ENCODE data around the gene CRABP2.

CRABP2 gene

DNA sequence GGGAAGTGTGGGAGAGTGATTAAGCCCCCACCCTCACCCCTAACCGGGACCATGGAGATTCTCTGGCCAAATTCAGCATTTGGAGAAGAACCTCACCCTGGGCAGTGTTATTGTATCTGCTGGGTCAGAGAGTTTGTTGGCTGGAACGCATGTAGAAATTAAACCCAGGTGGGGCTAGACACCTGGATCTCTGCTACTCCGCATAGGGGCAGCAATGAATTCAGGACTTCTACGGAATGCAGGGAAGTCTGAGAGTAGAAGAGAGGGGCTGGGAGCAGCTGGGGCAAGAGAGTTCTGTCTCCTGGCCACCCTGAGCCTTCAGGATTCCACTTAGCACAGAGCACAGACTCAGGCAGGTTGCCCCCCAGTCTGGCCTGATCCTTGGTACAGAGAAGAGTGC is 3.6 kb upstream of the CRABP2 start:
- DNase-seq (ENCODE audit: low spot score) = no peak

DNA sequence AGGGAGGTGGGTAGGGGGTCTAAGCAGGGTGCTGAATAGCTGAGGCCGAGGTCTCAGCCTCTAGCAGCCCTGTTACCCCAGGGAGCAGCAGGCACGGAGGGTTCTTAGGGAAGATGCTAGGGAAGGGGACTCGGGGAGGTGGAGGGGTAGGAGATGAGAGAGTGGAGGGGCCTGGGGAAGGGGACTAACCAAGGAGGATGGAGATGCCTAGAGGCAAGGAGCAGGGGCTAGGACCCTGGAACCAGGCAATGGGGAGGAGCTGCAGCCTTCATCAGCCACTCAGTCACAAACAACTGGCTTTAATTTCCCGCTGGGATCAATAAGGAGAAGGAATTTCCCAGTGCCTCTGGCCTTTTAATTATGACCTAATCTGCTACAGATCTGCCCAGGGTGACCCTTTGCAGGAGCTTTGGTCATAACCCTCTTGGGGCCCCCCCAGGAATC is 2.9 kb upstream of the CRABP2 start:
- DNase-seq (ENCODE audit: low spot score) = peak; percentile 91

DNA sequence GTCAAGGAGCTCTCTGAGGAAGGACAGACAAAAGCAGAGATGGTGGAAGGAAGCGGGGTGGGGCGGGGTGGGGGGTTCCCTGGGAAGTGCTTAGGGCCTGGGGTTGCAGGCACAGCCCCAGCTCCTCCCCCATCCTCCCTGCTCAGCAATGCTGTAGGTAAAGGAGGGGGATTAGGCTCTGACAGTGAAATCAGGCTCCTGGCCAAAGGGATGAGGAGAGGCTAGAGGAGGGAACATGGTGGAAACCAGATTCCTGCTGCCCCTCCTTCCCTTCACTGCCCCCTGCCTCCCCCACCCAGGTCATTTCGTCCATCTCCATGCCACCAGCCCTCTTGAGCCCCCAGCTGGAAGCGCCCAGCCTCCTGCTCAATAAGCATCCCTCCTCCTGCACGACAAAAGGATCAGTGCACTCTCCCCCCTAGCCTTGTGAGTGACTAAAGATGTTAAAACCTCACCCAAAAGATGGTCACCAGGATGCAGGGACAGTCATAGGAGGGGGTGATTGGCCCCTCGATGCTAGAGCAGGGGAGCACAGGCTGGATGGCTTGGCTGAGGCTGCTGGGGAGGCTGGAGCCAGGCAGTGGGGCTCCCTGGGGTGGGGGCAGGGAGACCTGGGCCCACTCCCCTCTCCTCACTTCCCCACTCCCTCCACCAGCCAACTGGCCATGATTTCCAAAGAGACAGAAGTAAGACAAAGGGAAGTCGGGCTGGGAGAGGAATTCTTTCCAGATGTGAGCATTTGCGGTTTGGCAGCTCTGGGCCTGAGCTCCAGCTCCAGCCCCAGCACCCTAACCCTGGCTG is 2.2 kb upstream of the CRABP2 start:
- peak; percentile 85 for DNase-seq (ENCODE audit: low spot score)

DNA sequence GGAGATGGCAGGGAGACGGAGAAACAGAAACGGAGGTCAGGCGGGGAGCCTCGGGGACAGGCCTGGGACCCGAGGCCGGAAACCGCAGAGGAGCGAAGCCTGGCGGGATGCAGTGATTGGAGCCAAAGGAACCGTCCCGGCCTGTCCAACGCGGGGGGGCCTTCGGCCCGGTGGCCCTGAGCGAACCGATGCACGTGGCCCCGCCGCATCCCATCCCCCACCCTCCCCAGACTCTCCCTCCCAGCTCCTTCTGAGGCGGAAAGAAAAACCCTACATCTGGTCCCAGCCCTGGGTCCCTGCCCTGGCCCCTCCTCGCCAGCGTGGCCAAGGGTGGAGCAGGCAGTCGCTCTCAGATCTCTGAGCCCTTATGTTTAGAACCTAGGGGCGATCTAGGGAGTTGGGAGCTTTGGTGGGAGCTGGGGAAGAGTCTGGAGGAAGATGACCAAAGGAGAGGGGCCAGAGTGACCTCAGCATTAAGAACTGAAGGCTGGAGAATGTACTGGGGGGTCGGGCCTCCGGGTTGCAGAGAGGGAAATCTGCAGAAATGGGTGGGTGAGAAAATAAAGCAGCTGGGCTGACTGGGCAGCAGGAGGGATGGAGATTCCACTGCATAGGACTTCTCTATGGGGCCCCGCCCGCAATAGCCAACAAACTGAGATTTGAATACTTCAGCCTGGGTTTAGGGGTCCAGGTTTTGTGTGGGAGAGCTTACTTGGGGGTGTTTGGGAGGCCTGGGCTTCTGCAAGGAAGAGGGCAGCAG is 1.5 kb upstream of the CRABP2 start:
- peak; percentile 73 for DNase-seq (ENCODE audit: low spot score)

DNA sequence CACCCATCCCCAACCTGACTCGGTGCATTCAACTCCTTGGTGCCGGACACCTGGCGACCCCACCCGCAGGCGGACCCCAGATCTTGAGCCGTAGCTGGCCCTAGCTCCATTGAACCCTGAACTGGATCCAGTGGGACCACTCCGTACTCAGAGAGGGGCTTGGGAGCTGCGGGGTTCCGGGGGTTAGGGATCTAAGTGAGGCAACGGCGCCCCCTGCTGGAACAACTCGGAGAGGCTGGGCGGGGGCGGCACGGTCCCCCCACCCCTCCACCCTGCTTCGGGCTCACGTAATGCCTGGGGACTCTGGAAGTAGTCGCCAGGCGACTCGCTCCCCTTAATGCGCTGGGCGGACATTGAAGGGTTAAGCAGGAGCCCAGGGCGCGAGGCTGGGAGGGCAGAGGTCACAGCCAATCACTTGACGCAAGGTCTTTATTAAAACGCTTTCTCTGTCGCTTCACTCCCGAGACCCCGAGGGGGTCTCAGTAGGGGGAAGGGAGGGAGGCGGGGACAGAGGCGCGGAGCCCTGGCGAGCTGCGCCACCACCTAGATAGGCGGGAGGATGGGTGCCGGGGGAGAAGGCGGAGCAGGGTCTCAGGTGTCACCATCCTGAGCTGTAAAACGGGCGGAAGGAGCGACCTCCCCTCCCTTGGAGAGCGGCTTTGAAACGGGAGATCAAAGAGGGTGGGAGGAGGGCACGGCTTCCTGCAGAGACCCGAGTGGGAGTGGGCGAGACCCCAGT is 704 bp upstream of the CRABP2 start:
- peak; percentile 87 for DNase-seq (ENCODE audit: low spot score)

DNA sequence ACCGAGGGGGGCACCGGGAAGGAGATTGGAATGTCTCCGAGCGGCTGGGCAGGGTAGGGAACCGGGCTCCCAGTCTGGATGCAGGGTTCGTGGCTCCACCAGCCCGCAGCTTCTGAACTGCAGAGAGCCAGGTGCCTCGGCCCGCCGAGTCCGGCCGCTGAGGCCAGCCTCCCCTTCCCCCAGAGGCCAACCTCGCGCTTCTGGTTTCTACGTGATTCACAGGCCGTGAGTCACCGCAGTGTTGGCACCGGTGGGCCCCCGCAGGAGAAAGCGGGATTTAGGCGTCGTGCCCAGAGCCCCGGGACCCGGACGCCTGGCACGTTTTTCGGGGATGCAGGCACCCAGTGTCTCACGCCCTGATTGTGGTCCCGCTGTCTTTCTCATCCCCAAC is 458 bp downstream of the CRABP2 start:
- DNase-seq (ENCODE audit: low spot score) = no peak

DNA sequence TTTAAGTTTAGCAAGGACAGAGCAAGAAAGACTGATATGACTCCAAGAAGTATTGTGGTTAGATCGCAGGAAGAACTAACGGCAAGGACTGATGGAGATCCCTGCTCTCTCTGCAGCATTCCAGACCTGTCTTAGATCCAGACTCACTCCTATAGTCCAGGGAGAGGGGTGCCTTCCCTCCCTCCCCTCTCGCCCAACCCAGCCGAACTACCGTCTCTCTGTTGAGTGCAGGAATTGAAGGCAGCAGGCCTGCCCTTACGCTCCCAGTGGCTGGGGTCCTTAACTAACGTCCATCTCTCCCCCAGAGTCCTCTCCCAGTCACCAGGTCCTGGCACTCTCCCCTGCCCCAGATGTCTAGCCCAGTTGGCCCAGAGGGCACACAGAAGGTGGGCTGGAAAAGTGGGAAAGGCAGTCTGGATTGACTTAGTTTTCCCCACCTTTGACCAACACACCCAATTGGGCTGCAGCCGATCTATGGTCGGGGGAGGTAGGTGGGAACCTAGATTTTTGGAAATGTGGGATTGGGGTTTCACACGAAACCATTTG is 1.1 kb downstream of the CRABP2 start:
- no peak for DNase-seq (ENCODE audit: low spot score)

DNA sequence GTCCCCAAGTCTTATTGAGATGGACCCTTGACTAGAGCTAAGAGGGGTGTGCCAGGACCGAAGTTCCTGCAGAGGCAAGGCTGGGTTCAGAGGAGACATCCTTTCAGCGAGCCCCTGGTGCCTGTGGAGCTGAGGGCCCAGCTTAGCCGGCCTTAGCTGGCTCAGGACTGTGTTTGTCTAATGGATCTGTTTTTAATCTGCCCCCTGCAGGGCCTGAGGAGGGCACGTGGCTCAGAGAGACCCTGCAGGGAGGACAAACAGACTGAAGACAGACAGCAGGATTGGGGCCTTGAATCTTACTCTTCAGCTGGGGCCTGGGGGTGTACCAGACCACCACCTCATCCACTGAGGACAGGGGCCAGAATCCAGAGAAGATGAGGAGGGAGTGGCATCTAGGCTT is 1.6 kb downstream of the CRABP2 start:
- DNase-seq (ENCODE audit: low spot score) = no peak

DNA sequence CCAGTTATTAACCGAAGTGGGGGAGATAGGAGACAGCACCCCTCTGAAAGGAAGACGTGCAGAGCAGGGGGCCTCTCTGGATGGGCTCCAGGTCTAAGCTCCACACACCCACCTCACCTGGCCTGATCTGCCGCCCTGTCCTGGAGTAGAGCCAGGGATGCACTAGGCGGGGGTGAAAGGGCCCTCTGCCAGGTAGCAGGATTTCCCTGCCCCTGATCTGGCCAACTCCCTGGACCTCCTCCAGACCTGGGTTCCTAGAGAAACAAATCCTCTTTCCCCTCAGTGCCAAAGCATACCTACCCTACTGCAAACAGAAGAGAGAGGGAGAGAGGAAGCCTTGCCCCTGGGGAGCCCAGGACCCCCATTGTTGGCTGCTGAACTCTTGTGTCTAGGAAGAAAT is 2.0 kb downstream of the CRABP2 start:
- no peak for DNase-seq (ENCODE audit: low spot score)

DNA sequence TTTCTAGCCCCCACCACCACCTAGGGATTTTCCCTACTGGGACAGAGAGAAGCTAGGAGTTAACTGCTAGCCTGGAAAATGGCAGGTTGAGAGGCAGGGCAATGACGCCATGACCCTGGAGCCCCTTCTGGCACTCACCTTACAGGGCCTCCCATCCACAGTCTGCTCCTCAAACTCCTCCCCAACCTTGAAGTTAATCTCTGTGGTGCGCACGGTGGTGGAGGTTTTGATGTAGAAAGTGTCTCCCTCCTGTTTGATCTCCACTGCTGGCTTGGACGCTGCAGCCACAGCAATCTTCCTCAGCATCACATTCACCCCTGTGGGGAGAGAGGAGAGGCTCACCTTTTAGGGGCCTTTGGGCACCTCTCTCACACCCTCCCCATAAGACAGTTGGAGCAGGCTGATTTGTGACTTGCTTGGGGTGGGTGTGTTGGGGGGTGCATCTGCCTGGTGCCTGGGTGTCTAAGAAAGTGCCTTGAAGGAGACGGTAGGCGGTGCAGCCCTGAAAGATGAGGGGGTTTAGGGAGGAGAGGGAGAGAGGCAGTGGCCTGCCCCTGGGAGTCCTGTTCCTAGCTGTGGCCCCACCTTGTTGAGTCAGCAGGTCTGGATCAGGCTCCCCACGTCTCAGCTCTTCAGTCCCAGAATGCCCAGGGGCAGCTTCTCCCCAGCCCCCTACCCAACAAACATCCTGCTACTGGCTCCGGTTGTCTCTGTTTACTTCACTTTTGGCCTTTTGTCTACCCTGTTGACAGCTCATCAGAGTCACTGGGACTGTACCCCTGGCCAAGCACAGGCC is 4.4 kb downstream of the CRABP2 start:
- DNase-seq (ENCODE audit: low spot score) = no peak

DNA sequence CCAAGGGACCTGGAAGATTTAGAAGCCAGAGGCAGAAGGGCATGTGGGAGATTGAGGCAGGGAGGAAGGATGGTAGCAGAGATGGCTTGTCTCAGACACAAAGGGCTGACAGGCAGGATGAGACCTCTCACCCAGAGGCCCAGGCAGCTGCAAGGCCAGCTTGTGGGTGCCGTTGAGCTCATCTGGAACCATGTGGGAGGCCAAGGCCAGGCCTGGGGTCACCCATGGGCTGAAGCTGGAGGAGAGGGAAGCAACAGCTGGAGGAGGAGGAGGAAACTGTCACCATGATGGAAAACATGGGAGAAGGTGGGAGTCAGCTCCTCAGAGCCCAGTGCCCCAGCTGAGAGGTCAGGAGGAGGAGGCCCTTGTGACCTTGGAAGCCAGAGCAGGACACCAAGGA is 6.4 kb downstream of the CRABP2 start:
- DNase-seq (ENCODE audit: low spot score) = no peak

DNA sequence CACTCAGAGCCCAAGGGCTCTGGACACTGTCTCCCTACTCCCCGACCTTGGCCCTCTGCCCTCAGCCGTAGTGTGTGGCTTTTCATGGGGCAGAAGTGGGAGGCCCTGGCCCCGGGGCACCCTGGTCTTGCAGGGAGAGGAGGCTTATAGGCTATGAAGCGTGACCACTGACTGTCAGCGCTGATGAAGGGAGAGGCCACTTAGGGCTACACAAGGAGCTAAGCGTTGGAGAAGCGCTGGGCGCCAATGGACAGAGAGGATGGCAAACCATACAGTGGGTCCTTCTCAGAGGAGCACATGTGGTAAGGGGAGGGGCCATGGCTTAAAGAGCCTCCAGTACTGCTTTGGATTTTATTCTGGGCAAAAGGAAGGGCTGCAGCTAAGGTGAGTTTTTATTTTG is 7.9 kb downstream of the CRABP2 start:
- peak; percentile 61 for DNase-seq (ENCODE audit: low spot score)

DNA sequence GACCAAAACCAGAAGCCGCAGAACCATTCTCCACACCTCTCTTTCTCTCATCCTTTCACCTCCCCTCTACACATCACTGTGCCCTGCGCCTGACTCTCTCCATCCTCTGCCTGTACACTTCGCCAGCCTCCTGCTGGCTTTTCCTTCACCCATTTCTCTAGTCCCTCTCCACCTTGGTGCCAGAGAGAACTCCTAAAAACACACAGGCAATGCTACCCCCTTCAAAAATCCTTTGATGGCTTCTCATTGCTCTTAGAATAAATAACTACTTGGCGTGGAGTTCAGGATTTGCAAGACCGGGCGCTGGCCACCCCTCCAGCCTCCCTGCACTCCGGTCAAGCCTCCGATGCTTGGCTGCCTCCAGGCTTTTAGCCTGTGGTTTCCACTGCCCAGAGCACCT is 8.6 kb downstream of the CRABP2 start:
- DNase-seq (ENCODE audit: low spot score) = no peak

DNA sequence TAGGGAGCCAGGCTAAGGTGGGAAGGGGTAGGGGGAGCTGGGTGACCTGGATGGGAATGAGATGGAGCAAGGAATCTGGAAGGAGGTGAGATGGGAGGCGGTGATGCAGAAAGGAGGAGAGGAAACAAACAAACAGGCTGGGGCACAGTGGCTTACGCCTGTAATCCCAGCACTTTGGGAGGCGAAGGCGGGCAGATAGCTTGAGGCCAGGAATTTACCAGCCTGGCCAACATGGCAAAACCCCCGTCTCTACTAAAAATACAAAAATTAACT is 10.8 kb downstream of the CRABP2 start:
- no peak for DNase-seq (ENCODE audit: low spot score)

DNA sequence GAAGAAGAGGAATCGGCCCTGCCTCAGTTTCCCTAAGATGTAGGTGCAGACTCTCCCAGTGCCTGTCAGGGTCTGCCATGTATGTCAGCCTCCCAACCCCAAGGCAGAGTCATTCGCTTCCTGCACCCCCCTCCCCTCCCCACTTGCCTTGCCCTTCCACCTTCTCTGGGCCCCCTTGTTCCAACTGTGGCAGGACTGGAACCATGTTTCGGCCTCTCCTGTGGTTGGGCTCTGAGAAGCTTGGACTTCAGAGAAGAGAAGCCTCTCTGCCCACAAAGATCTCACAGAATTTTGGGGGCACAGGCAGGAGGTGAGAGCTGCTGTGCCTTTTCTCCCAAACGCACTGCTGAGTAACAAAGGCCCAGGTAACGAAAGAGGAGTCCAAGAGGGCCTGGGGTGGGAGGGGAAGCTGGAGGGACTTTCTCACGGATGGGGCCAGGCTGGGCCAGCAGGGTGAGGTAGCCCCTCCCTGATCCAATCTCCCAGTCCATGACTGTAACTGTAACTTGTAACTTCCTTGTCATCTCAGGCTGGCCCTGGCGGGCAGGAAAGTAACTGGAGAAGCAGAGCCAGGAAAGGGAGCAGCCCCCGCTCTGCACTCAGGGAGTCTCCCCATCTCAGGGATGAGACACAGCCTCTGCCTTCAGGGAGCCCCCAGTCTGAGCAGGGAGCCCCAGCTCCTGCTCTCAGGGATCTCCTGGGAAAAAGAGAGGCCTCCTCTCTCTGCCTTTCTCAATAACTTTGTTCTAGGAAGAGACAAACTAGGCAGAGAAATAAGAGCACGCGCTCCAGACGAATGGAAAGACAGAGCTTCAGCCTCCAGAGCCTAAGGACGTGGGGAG is 11.3 kb downstream of the CRABP2 start:
- peak; percentile 66 for DNase-seq (ENCODE audit: low spot score)

DNA sequence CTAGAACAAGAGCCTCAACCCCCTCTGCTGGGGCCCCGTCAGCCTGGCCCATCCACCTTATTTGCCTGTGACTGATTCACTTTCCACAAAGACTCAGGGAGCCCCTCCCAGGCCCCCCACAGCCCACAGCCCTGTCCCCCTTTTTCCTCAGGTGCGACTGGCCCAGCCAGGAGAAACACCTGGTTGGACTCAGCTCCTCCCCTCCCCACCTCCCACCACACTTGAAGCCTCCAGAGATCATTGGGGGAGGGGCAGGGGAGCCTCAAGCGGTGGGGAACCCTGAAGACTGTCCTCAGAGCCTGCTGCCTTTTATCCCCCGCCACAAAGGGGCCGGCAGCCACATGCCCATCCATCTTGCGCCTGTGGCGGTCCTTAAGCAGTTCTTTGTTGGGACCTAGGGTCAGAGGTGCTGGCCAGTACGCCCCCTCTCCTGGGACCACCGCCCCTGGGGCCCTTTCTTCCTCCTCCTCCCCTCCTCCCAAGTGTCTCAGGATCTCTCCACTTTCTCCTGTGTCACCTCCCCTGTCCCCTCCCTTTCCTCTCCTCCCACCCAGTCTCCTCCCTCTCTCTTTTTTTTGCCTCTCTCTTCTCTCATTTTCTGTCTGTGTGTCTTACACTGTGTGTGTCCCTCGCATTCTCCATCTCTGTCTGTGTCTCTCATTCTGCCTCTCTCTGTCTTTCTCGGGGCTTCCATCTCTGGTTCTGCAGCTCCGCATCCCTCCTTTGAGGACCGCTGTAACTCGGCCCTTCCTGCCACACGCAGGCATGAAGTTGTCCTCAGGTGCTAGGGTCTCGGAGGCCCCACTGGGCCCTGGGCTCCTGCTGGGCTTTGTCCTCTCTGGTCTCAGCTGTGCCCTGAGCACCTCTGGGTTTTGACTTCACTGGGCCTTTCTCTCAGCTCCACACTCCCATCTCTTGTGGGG is 12.2 kb downstream of the CRABP2 start:
- DNase-seq (ENCODE audit: low spot score) = peak; percentile 66

DNA sequence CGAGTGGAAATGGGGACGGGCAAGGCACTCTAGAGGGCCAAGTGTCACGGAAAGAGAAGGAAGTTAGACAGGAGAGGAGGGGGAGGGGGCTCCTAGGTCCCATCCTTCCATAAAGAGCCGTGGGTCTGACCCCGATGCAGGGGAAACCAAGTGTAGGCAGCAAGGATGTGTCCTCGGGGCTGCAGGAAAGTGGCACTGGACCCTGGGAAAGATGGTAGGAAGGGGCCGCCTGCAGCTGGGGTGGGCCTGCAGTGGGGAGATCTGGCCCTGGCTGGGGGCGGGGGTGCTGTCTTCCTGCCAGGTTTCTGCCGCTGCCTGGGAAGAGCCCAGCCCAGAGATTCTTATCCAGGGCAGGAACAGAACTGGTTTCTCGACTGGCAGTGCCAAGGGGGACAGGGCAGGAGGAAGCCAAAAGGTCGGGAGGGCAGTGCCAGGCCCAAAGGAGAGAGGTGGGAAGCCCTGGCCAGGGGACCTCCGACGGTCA is 12.9 kb downstream of the CRABP2 start:
- DNase-seq (ENCODE audit: low spot score) = no peak

DNA sequence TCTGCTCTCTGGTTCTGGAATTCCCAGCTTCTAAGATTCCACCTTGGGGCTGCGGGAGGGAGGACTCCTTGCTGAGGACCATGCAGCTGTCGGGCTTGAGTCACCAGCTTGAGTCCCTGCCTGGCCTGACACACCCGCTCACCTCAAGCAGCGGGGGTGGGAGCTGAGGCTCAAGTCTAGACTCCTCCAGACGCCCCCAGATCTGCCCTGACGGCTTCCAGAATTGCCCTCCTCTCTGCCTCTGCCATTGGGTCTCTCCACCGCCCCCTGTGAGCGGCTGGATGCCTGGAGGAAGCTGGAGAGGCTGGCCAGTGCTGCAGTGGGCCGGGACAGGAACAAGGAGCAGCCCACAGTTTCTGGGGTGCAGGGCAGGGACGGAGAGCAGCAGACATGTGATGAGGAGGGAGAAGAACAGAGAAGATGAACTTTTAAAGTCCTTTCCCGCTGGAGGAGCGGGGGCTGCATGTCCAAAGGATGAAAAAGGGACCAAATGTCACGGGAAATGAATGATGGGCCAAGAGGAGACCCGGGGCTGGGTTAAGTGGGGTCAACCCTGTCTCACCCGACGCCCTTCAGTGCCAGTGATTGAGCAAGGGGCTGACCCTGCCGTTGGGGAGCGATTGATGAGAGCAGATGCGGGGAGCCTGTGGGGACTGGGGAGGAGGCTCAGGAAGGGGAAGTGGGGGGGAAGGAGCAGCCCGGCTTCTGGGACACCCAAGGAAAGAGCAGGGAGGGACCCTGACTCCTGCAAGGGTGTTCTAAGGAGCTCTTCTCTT is 13.5 kb downstream of the CRABP2 start:
- DNase-seq (ENCODE audit: low spot score) = peak; percentile 53

DNA sequence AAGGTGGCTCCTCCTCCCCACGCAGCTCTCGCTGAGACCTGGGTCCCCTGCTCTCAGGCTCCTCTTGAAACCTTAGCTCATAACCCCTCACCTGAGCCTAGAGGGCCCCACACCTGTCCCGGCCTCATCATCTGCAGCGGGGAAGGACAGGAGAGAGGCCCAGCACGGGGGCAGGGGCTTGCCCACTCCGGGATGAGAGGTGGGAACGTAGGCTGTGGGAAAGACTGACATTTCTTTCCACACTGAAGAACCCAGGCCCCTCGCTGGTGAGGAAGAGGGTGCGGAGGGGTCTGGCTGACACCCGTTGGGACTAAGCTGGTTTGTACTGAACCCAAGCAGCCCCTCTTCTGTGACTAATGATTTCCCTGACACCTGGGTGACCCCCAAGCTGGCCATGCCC is 14.2 kb downstream of the CRABP2 start:
- no peak for DNase-seq (ENCODE audit: low spot score)

Measured in cerebellar cortex (tissue), 1 donor.